Measurements from ENCODE around the gene MIEF2. TPM values are rescaled to one million over a fixed set of nuclear protein-coding genes. Genes with fewer than 3 reads are reported as not detected.

MIEF2 gene
- total RNA-seq, 4 donors from 2014 or later: 10.8 to 19.0 (median 12.5) TPM

DNA sequence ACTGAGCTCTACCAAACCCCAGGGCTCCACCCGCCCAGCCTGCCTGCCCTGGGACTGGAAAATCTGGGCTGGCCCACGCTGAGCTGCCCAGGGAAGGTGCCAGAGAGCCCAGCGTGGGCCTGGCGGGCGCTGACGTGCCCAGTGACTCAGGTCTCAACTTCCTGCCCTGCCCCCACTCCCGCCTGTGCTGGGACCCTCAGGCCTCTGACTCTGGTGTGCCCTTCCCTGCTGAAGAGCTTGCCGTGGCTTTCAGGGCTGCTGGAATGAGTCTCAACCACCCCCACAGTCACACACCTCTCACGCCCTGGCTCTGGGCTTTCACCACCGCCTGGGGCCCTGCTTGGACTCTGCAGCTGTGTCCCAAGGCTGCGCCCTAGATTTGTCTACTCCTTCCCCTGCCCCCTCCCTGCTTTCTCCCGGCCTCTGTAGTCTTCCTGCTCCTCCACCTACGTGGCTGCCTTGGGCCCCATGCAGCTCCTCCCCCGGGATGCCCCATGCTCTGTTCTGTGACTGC lies 24.7 kb upstream of the MIEF2 start:
- no peak overlapping the region for H3K27ac ChIP-seq
- no peak overlapping the region for H3K4me3 ChIP-seq
- WGBS, 2 donors (ENCODE audit: low coverage in 1 of 2): 42 to 72% methylated on average over 4 to 7 of the region's 14 CpGs
- H3K9me3 ChIP-seq: no peaks in the 10 kb centered on the region
- ATAC-seq: no peak
- TF ChIP-seq EP300 (IDR thresholded peaks at IDR 0.05): no peak
- TF ChIP-seq, protein P1, sequence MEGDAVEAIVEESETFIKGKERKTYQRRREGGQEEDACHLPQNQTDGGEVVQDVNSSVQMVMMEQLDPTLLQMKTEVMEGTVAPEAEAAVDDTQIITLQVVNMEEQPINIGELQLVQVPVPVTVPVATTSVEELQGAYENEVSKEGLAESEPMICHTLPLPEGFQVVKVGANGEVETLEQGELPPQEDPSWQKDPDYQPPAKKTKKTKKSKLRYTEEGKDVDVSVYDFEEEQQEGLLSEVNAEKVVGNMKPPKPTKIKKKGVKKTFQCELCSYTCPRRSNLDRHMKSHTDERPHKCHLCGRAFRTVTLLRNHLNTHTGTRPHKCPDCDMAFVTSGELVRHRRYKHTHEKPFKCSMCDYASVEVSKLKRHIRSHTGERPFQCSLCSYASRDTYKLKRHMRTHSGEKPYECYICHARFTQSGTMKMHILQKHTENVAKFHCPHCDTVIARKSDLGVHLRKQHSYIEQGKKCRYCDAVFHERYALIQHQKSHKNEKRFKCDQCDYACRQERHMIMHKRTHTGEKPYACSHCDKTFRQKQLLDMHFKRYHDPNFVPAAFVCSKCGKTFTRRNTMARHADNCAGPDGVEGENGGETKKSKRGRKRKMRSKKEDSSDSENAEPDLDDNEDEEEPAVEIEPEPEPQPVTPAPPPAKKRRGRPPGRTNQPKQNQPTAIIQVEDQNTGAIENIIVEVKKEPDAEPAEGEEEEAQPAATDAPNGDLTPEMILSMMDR (IDR thresholded peaks at IDR 0.05): no peak
- TF ChIP-seq POLR2A (IDR thresholded peaks at IDR 0.05): no peak
- TF ChIP-seq POLR2AphosphoS5 (IDR thresholded peaks at IDR 0.05): no peak
- H3K36me3 ChIP-seq: peaks cover 0 to 88% of the 10 kb centered on the region in 2 donors
- no peaks in the 10 kb centered on the region for H3K27me3 ChIP-seq
- H3K4me1 ChIP-seq: no peaks in the 10 kb centered on the region

DNA sequence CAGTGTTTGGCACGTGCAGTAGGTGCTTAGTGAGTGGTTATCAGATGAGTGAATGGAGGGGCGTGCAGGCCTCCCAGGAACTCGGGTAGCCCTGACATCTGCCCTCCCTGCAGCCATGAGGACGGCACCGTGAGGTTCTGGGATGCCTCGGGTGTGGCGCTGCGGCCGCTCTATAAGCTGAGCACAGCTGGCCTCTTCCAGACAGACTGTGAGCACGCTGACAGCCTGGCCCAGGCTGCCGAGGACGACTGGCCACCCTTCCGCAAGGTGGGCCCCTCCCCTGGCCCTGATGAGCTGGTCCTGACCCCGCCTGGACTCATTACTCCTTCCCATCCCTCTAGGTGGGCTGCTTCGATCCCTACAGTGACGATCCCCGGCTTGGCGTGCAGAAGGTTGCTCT lies 24.0 kb upstream of the MIEF2 start:
- no peaks in the 10 kb centered on the region for H3K9me3 ChIP-seq
- no peak overlapping the region for H3K27ac ChIP-seq
- no peaks in the 10 kb centered on the region for H3K4me1 ChIP-seq
- ATAC-seq: no peak
- TF ChIP-seq EP300 (IDR thresholded peaks at IDR 0.05) (no peak), POLR2A (IDR thresholded peaks at IDR 0.05) (no peak), POLR2AphosphoS5 (IDR thresholded peaks at IDR 0.05) (no peak)
- TF ChIP-seq, protein P1 (IDR thresholded peaks at IDR 0.05): no peak
- no CpG with 5 or more reads among the region's 18 CpGs for WGBS, 2 donors (ENCODE audit: low coverage in 1 of 2)
- no peak overlapping the region for H3K4me3 ChIP-seq
- no peaks in the 10 kb centered on the region for H3K27me3 ChIP-seq
- H3K36me3 ChIP-seq: peaks cover 0 to 95% of the 10 kb centered on the region in 2 donors

DNA sequence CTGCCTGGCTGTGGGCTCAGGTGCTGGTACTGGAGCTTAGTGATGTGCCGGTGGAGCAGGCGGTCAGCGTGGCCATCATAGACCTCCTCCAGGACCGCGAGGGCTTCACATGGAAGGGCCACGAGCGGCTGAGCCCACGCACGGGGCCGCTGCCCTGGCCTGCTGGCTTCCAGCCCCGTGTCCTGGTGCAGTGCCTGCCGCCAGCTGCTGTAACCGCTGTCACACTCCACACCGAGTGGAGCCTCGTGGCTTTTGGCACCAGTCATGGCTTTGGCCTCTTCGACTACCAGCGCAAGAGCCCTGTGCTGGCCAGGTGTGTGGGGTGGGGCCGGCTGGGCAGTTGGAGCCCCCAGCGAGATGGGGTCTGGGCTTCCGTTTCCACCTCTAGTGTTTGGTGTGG lies 23.0 kb upstream of the MIEF2 start:
- no peak overlapping the region for H3K4me3 ChIP-seq
- WGBS, 2 donors (ENCODE audit: low coverage in 1 of 2): 100% methylated on average over 2 of the region's 20 CpGs; no CpG with 5 or more reads in 1 of the 2 donors
- H3K4me1 ChIP-seq: no peaks in the 10 kb centered on the region
- no peak for ATAC-seq
- no peaks in the 10 kb centered on the region for H3K27me3 ChIP-seq
- TF ChIP-seq POLR2AphosphoS5 (IDR thresholded peaks at IDR 0.05): no peak
- TF ChIP-seq POLR2A (IDR thresholded peaks at IDR 0.05): no peak
- TF ChIP-seq EP300 (IDR thresholded peaks at IDR 0.05): no peak
- TF ChIP-seq, protein P1 (IDR thresholded peaks at IDR 0.05): no peak
- H3K36me3 ChIP-seq: peaks cover 0 to 99% of the 10 kb centered on the region in 2 donors
- no peak overlapping the region for H3K27ac ChIP-seq
- H3K9me3 ChIP-seq: no peaks in the 10 kb centered on the region

DNA sequence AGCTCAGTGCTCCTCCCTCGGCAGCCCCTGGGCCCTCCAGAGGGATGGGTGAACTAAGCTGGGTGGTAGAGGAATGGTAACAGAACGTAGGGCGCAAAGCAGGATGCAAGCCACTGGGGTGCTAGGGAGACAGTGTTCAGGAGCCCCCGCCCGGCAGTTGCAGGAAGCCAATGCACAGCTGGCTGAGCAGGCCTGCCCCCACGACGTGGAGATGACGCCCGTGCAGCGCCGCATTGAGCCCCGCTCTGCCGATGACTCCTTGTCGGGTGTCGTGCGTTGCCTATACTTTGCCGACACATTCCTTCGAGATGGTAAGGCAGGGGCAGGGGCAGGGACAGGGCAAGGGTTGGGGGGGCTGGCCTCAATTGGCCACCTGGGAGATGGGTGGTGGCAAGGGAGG lies 22.2 kb upstream of the MIEF2 start:
- Histone ChIP-seq H3K27ac (no peak overlapping the region), H3K36me3 (peaks cover 0 to 98% of the 10 kb centered on the region in 2 donors), H3K4me1 (no peaks in the 10 kb centered on the region), H3K27me3 (no peaks in the 10 kb centered on the region), H3K9me3 (no peaks in the 10 kb centered on the region), H3K4me3 (no peak overlapping the region)
- 100% methylated on average over 1 of the region's 18 CpGs; no CpG with 5 or more reads in 1 of the 2 donors for WGBS, 2 donors (ENCODE audit: low coverage in 1 of 2)
- TF ChIP-seq, protein P1 (IDR thresholded peaks at IDR 0.05): no peak
- TF ChIP-seq POLR2A (IDR thresholded peaks at IDR 0.05) (no peak), POLR2AphosphoS5 (IDR thresholded peaks at IDR 0.05) (no peak), EP300 (IDR thresholded peaks at IDR 0.05) (no peak)
- ATAC-seq: no peak

DNA sequence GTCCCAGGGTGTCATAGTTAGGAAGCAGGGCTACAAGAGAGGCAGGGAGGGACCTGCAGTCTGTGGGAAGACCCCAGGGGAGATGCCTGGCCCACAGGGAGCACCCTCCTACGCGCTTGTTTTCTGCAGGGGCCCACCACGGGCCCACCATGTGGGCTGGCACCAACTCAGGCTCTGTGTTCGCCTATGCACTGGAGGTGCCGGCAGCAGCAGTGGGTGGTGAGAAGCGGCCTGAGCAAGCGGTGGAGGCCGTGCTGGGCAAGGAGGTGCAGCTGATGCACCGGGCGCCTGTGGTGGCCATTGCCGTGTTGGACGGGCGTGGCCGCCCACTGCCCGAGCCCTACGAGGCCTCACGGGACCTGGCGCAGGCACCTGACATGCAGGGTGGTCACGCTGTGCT lies 20.0 kb upstream of the MIEF2 start:
- TF ChIP-seq POLR2AphosphoS5 (IDR thresholded peaks at IDR 0.05) (no peak), EP300 (IDR thresholded peaks at IDR 0.05) (no peak), POLR2A (IDR thresholded peaks at IDR 0.05) (no peak)
- TF ChIP-seq, protein P1 (IDR thresholded peaks at IDR 0.05): no peak
- WGBS, 2 donors (ENCODE audit: low coverage in 1 of 2): 89 to 97% methylated on average over 5 to 11 of the region's 19 CpGs
- ATAC-seq: no peak
- Histone ChIP-seq H3K9me3 (no peaks in the 10 kb centered on the region), H3K27me3 (no peaks in the 10 kb centered on the region), H3K4me3 (no peak overlapping the region), H3K27ac (no peak overlapping the region), H3K36me3 (peaks cover 0 to 98% of the 10 kb centered on the region in 2 donors), H3K4me1 (no peaks in the 10 kb centered on the region)
